Mesodermal cell (in vitro differentiated cells): ENCODE data around the gene STRBP.

Experiments used
- H3K27ac ChIP-seq: 2 replicates; pipeline ENCODE4 v1.7.0; 2013; ENCODE audit warnings: mild to moderate bottlenecking, low read depth, low read length, moderate library complexity; ENCODE audit not compliant: severe bottlenecking
- H3K36me3 ChIP-seq: 2 replicates; pipeline ENCODE4 v1.7.1; 2013; ENCODE audit warnings: mild to moderate bottlenecking, low read length, moderate library complexity; ENCODE audit not compliant: control insufficient read depth, insufficient read depth
- H3K4me1 ChIP-seq: one replicate; pipeline ENCODE4 v1.7.1; 2013; ENCODE audit warnings: mild to moderate bottlenecking, low read length; ENCODE audit not compliant: insufficient read depth, control insufficient read depth, poor library complexity, severe bottlenecking
- H3K4me3 ChIP-seq: 2 replicates; pipeline ENCODE4 v1.7.0; 2013; ENCODE audit warnings: low read length, control low read depth, mild to moderate bottlenecking; ENCODE audit not compliant: insufficient read depth, poor library complexity, severe bottlenecking; ENCODE audit errors: extremely low read depth
- H3K9me3 ChIP-seq: 2 replicates; pipeline ENCODE4 v1.7.1; 2013; ENCODE audit warnings: mild to moderate bottlenecking, low read length, moderate library complexity; ENCODE audit not compliant: control insufficient read depth
- WGBS, 2 experiments: methylation state at CpG; one replicate each; pipeline ENCODE4 v1.1.5; 2013; ENCODE audit warnings: missing lambda C conversion rate in 2 of 2; ENCODE audit not compliant: insufficient coverage in 2 of 2; 5-methylcytosine and 5-hydroxymethylcytosine counted together

Gene STRBP

GRCh38 chr9:123132696-123133095, 135.7 kb downstream of the STRBP start:
- 88 to 92% methylated on average over 5 to 6 of the region's 6 CpGs for WGBS, 2 experiments
- peaks cover 11% of the 10 kb centered on the region for H3K4me1 ChIP-seq
- no peaks in the 10 kb centered on the region for H3K9me3 ChIP-seq
- peaks cover 14% of the 10 kb centered on the region for H3K36me3 ChIP-seq
- H3K4me3 ChIP-seq = no peak overlapping the region
- no peak overlapping the region for H3K27ac ChIP-seq

GRCh38 chr9:123131993-123132392, 136.4 kb downstream of the STRBP start:
- Histone ChIP-seq H3K4me1 (peaks cover 11% of the 10 kb centered on the region), H3K9me3 (no peaks in the 10 kb centered on the region), H3K4me3 (no peak overlapping the region), H3K36me3 (peaks cover 17% of the 10 kb centered on the region), H3K27ac (no peak overlapping the region)

GRCh38 chr9:123131258-123131657, 137.1 kb downstream of the STRBP start:
- Histone ChIP-seq H3K27ac (peak overlapping the region; percentile 54), H3K4me3 (no peak overlapping the region), H3K36me3 (peaks cover 17% of the 10 kb centered on the region), H3K9me3 (no peaks in the 10 kb centered on the region), H3K4me1 (peaks cover 11% of the 10 kb centered on the region)
- 71 to 82% methylated on average over 1 of the region's 1 CpG for WGBS, 2 experiments

- peaks cover 11% of the 10 kb centered on the region for H3K4me1 ChIP-seq
- no peak overlapping the region for H3K27ac ChIP-seq
- no peak overlapping the region for H3K4me3 ChIP-seq
- H3K36me3 ChIP-seq = peaks cover 14% of the 10 kb centered on the region
- H3K9me3 ChIP-seq = no peaks in the 10 kb centered on the region
- no CpG with 5 or more reads among the region's 1 CpG for WGBS, 2 experiments
Measured at GRCh38 chr9:123129423-123129822, 139.0 kb downstream of the STRBP start.

- H3K27ac ChIP-seq = no peak overlapping the region
- H3K4me3 ChIP-seq = no peak overlapping the region
- H3K9me3 ChIP-seq = no peaks in the 10 kb centered on the region
- 89 to 94% methylated on average over 1 of the region's 4 CpGs for WGBS, 2 experiments
- H3K36me3 ChIP-seq = peaks cover 17% of the 10 kb centered on the region
- peaks cover 11% of the 10 kb centered on the region for H3K4me1 ChIP-seq
Measured at GRCh38 chr9:123128591-123128990, 139.8 kb downstream of the STRBP start.

GRCh38 chr9:123127512-123128075, 140.8 kb downstream of the STRBP start:
- Histone ChIP-seq H3K9me3 (no peaks in the 10 kb centered on the region), H3K4me1 (peaks cover 11% of the 10 kb centered on the region), H3K4me3 (no peak overlapping the region), H3K27ac (no peak overlapping the region), H3K36me3 (peaks cover 14% of the 10 kb centered on the region)
- WGBS, 2 experiments = no CpG with 5 or more reads among the region's 3 CpGs

GRCh38 chr9:123121457-123121856, 146.9 kb downstream of the STRBP start:
- Histone ChIP-seq H3K4me1 (no peaks in the 10 kb centered on the region), H3K36me3 (peaks cover 4% of the 10 kb centered on the region), H3K9me3 (no peaks in the 10 kb centered on the region), H3K4me3 (no peak overlapping the region), H3K27ac (no peak overlapping the region)
- 80 to 100% methylated on average over 1 to 2 of the region's 3 CpGs for WGBS, 2 experiments

GRCh38 chr9:123120953-123121352, 147.4 kb downstream of the STRBP start:
- 100% methylated on average over 1 of the region's 1 CpG; no CpG with 5 or more reads in 1 of the 2 experiments for WGBS, 2 experiments
- H3K4me1 ChIP-seq = no peaks in the 10 kb centered on the region
- no peak overlapping the region for H3K4me3 ChIP-seq
- peaks cover 5% of the 10 kb centered on the region for H3K36me3 ChIP-seq
- no peaks in the 10 kb centered on the region for H3K9me3 ChIP-seq
- H3K27ac ChIP-seq = no peak overlapping the region

- WGBS, 2 experiments = 83% methylated on average over 1 of the region's 5 CpGs; no CpG with 5 or more reads in 1 of the 2 experiments
- peaks cover 10% of the 10 kb centered on the region for H3K36me3 ChIP-seq
Measured at GRCh38 chr9:123120131-123120530, 148.3 kb downstream of the STRBP start.

GRCh38 chr9:123119566-123119965, 148.8 kb downstream of the STRBP start:
- Histone ChIP-seq H3K27ac (no peak overlapping the region), H3K36me3 (peaks cover 10% of the 10 kb centered on the region), H3K4me1 (no peaks in the 10 kb centered on the region), H3K9me3 (no peaks in the 10 kb centered on the region), H3K4me3 (no peak overlapping the region)
- WGBS, 2 experiments = 95% methylated on average over 2 to 3 of the region's 7 CpGs

More at GRCh38 chr9:123120131-123120530, 148.3 kb downstream of the STRBP start:
- no peaks in the 10 kb centered on the region for H3K9me3 ChIP-seq
- H3K4me1 ChIP-seq = no peaks in the 10 kb centered on the region
- H3K4me3 ChIP-seq = no peak overlapping the region
- no peak overlapping the region for H3K27ac ChIP-seq

GRCh38 chr9:123116036-123116435, 152.3 kb downstream of the STRBP start:
- Histone ChIP-seq H3K9me3 (no peaks in the 10 kb centered on the region), H3K4me3 (no peak overlapping the region), H3K4me1 (peaks cover 3% of the 10 kb centered on the region), H3K27ac (no peak overlapping the region), H3K36me3 (peaks cover 13% of the 10 kb centered on the region)
- 98 to 100% methylated on average over 3 to 5 of the region's 6 CpGs for WGBS, 2 experiments
